GM12878 (cell line): ENCODE measurements around the gene KLHL15.

ENCODE experiments used
- POLR2A ChIP-seq: IDR thresholded peaks from 2 replicates; pipeline ENCODE4 v1.6.1; 2011; ENCODE audit warnings: low read depth, mild to moderate bottlenecking, low read length
- TF ChIP-seq, protein P1 (sequence below): IDR thresholded peaks from 2 replicates; pipeline ENCODE4 v1.6.1; 2012; ENCODE audit warnings: low read depth, low read length, improper control_type of control experiment
- TF ChIP-seq, protein P2 (sequence below), 3 experiments: IDR thresholded peaks in 2 of 3; conservative IDR thresholded peaks in 1 of 3; 2 replicates each; pipeline ENCODE4 v1.5.1; 2011; ENCODE audit warnings: low read depth in 3 of 3, low read length in 3 of 3, mild to moderate bottlenecking in 3 of 3, control low read depth in 2 of 3, moderate library complexity in 2 of 3, inconsistent platforms in 1 of 3, mixed read lengths in 1 of 3; ENCODE audit not compliant: control insufficient read depth in 2 of 3, insufficient read depth in 1 of 3; ENCODE audit errors: extremely low read depth in 1 of 3
- TF ChIP-seq, protein P3 (sequence below): fragments of 450-650 bp; IDR thresholded peaks from 2 replicates; pipeline ENCODE4 v1.6.1; 2014; ENCODE audit warnings: mild to moderate bottlenecking

DNA sequence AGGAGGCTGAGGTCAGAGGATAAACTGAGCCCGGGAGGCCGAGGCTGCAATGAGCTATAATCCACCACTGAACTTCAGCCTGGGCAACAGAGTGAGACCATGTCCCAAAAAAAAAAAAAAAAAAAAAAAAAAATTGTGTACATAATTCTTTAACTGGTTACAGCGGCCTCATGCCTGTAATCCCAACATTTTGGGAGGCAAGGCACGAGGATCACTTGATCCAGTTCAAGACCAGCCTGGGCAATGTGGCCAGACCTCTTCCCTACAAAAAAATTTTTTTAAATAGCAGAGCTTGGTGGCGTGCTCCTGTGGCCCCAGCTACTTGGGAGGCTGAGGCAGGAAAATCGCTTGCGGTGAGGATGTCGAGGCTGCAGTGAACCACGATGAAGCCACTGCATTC lies 9.3 kb downstream of the KLHL15 start:
- TF ChIP-seq POLR2A = no peak
- TF ChIP-seq, protein P1, sequence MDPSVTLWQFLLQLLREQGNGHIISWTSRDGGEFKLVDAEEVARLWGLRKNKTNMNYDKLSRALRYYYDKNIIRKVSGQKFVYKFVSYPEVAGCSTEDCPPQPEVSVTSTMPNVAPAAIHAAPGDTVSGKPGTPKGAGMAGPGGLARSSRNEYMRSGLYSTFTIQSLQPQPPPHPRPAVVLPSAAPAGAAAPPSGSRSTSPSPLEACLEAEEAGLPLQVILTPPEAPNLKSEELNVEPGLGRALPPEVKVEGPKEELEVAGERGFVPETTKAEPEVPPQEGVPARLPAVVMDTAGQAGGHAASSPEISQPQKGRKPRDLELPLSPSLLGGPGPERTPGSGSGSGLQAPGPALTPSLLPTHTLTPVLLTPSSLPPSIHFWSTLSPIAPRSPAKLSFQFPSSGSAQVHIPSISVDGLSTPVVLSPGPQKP = no peak
- TF ChIP-seq, protein P2, sequence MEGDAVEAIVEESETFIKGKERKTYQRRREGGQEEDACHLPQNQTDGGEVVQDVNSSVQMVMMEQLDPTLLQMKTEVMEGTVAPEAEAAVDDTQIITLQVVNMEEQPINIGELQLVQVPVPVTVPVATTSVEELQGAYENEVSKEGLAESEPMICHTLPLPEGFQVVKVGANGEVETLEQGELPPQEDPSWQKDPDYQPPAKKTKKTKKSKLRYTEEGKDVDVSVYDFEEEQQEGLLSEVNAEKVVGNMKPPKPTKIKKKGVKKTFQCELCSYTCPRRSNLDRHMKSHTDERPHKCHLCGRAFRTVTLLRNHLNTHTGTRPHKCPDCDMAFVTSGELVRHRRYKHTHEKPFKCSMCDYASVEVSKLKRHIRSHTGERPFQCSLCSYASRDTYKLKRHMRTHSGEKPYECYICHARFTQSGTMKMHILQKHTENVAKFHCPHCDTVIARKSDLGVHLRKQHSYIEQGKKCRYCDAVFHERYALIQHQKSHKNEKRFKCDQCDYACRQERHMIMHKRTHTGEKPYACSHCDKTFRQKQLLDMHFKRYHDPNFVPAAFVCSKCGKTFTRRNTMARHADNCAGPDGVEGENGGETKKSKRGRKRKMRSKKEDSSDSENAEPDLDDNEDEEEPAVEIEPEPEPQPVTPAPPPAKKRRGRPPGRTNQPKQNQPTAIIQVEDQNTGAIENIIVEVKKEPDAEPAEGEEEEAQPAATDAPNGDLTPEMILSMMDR (IDR thresholded peaks at IDR 0.05 in 2 of 3, conservative IDR thresholded peaks at IDR 0.05 in 1 of 3; ENCODE audit: control insufficient read depth in 2 of 3, extremely low read depth in 1 of 3, insufficient read depth in 1 of 3, low read depth in 3 of 3, low read length in 3 of 3) = no peak
- TF ChIP-seq, protein P3, sequence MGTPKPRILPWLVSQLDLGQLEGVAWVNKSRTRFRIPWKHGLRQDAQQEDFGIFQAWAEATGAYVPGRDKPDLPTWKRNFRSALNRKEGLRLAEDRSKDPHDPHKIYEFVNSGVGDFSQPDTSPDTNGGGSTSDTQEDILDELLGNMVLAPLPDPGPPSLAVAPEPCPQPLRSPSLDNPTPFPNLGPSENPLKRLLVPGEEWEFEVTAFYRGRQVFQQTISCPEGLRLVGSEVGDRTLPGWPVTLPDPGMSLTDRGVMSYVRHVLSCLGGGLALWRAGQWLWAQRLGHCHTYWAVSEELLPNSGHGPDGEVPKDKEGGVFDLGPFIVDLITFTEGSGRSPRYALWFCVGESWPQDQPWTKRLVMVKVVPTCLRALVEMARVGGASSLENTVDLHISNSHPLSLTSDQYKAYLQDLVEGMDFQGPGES = no peak
